ENCODE data around the gene CYFIP1.

Gene CYFIP1

GRCh38 chr15:22967084-22967770, 12.9 kb downstream of the CYFIP1 start:
- no peak for DNase-seq

- DNase-seq: no peak
Measured at GRCh38 chr15:22966321-22967083, 13.7 kb downstream of the CYFIP1 start.

- DNase-seq: no peak
Measured at GRCh38 chr15:22963641-22964040, 16.5 kb downstream of the CYFIP1 start.

GRCh38 chr15:22962611-22963010, 17.6 kb downstream of the CYFIP1 start:
- no peak for DNase-seq

- DNase-seq: no peak
Measured at GRCh38 chr15:22961762-22962161, 18.4 kb downstream of the CYFIP1 start.

GRCh38 chr15:22960556-22960955, 19.6 kb downstream of the CYFIP1 start:
- no peak for DNase-seq

GRCh38 chr15:22960126-22960525, 20.0 kb downstream of the CYFIP1 start:
- no peak for DNase-seq

GRCh38 chr15:22959321-22960101, 20.7 kb downstream of the CYFIP1 start:
- DNase-seq: no peak

GRCh38 chr15:22958487-22959280, 21.5 kb downstream of the CYFIP1 start:
- no peak for DNase-seq

GRCh38 chr15:22956978-22957260, 23.2 kb downstream of the CYFIP1 start:
- no peak for DNase-seq

- no peak for DNase-seq
Measured at GRCh38 chr15:22956257-22956977, 23.8 kb downstream of the CYFIP1 start.

- DNase-seq: no peak
Measured at GRCh38 chr15:22955544-22956119, 24.5 kb downstream of the CYFIP1 start.

GRCh38 chr15:22954798-22955543, 25.2 kb downstream of the CYFIP1 start:
- DNase-seq: no peak

GRCh38 chr15:22954326-22954725, 25.8 kb downstream of the CYFIP1 start:
- no peak for DNase-seq

- no peak for DNase-seq
Measured at GRCh38 chr15:22952796-22953579, 27.2 kb downstream of the CYFIP1 start.

GRCh38 chr15:22951381-22952280, 28.5 kb downstream of the CYFIP1 start:
- DNase-seq: no peak

- DNase-seq: no peak
Measured at GRCh38 chr15:22951031-22951380, 29.2 kb downstream of the CYFIP1 start.

GRCh38 chr15:22950256-22950990, 29.7 kb downstream of the CYFIP1 start:
- DNase-seq: no peak

- DNase-seq: peak; percentile 92
Measured at GRCh38 chr15:22949074-22949547, 31.1 kb downstream of the CYFIP1 start.

All from hematopoietic multipotent progenitor cell treated with erythropoietin and hydrocortisone succinate and interleukin-3 and kit ligand, for 6 days (in vitro differentiated cells).